A549 (cell line): ENCODE data around the gene PDK4. TPM values are rescaled to one million over a fixed set of nuclear protein-coding genes. Genes with fewer than 3 reads are reported as not detected.
A peak's percentile ranks its signal among the peaks of the same experiment; 100 is the strongest.

Source experiments
- ATAC-seq, 2 experiments: fragments of 200-7000 bp in 1 of 2; fragments of >200 bp in 1 of 2; cut with Nextera tagmentation in 1 of 2; cut with Tn5 transposase in 1 of 2; 3 replicates each; pipeline versions ENCODE4 v1.8.0 to v1.9.1; 2018 to 2020; ENCODE audit warnings: mild to moderate bottlenecking in 1 of 2, moderate library complexity in 1 of 2
- CTCF ChIA-PET: fragments of 300-600 bp; sonication (Branson Sonifier 250); formaldehyde crosslinking; extraction: SDS; loops from one replicate; lab custom pipeline; 2021; ENCODE audit warnings: antibody characterized with exemption, inconsistent platforms; lab: Yijun Ruan, JAX
- POLR2A ChIA-PET: fragments of 350-600 bp; formaldehyde crosslinking; extraction: SDS; loops from one replicate; lab custom pipeline; 2021; ENCODE audit warnings: antibody characterized with exemption, inconsistent platforms; lab: Yijun Ruan, JAX
- DNase-seq, 2 experiments: peaks; one replicate each; pipeline versions ENCODE4 v3.0.0 to v3.0.0-alpha.2; 2011 to 2016; ENCODE audit warnings: low read depth in 1 of 2, low spot score in 1 of 2
- FAIRE-seq: peaks from 2 replicates; lab custom pipeline; 2011; peaks lifted over from hg19 to GRCh38; lab: Jason Lieb, UNC
- H3K27ac ChIP-seq, 2 experiments: fragments of >200 bp; sonication (Bioruptor Twin); formaldehyde crosslinking; 3 replicates each; pipeline ENCODE4 v1.5.1; 2016 to 2017
- H3K4me1 ChIP-seq: fragments of >200 bp; sonication (Bioruptor Twin); formaldehyde crosslinking; 3 replicates; pipeline ENCODE4 v1.6.1; 2016
- H3K4me2 ChIP-seq: fragments of >200 bp; sonication (Bioruptor Twin); formaldehyde crosslinking; 3 replicates; pipeline ENCODE4 v1.6.1; 2016
- H3K4me3 ChIP-seq: fragments of >200 bp; sonication (Bioruptor Twin); formaldehyde crosslinking; 3 replicates; pipeline ENCODE4 v1.5.1; 2016
- H3K9me3 ChIP-seq: fragments of >200 bp; sonication (Bioruptor Twin); formaldehyde crosslinking; 3 replicates; pipeline ENCODE4 v1.6.1; 2016
- CEBPB ChIP-seq, 2 experiments: fragments of >200 bp in 1 of 2; sonication (Bioruptor Twin) in 1 of 2; formaldehyde crosslinking in 1 of 2; IDR thresholded peaks; 2 replicates each; pipeline ENCODE4 v1.6.1; 2012 to 2016
- EHF ChIP-seq: fragments of 250-450 bp; sonication (Bioruptor Pico); IDR thresholded peaks from 2 replicates; pipeline ENCODE4 v1.5.0; 2020; ENCODE audit warnings: mild to moderate bottlenecking
- ELK1 ChIP-seq: fragments of 150-350 bp; IDR thresholded peaks from 2 replicates; pipeline ENCODE4 v1.6.1; 2014; ENCODE audit warnings: low read depth, mild to moderate bottlenecking, low read length
- EP300 ChIP-seq, 2 experiments: fragments of >200 bp; sonication (Bioruptor Twin); formaldehyde crosslinking; IDR thresholded peaks; 2 replicates in 1 of 2; 3 replicates in 1 of 2; pipeline ENCODE4 v1.6.1; 2016 to 2017
- FOSB ChIP-seq: fragments of 250-450 bp; sonication (Bioruptor Pico); IDR thresholded peaks from 2 replicates; pipeline ENCODE4 v1.5.0; 2020; ENCODE audit warnings: mild to moderate bottlenecking, moderate library complexity
- HDAC2 ChIP-seq: fragments of 200-600 bp; sonication (generic); IDR thresholded peaks from 2 replicates; pipeline ENCODE4 v1.6.1; 2016
- HES2 ChIP-seq: fragments of >200 bp; sonication (Bioruptor Twin); formaldehyde crosslinking; IDR thresholded peaks from 2 replicates; pipeline ENCODE4 v1.6.1; 2016
- HOXA7 ChIP-seq: fragments of 250-450 bp; sonication (Bioruptor Pico); IDR thresholded peaks from 2 replicates; pipeline ENCODE4 v1.5.0; 2020; ENCODE audit warnings: mild to moderate bottlenecking, moderate library complexity
- HOXB13 ChIP-seq: fragments of 250-450 bp; sonication (Bioruptor Pico); IDR thresholded peaks from 2 replicates; pipeline ENCODE4 v1.5.0; 2020; ENCODE audit warnings: low read depth, mild to moderate bottlenecking, moderate library complexity
- JUNB ChIP-seq: fragments of >200 bp; sonication (Bioruptor Twin); formaldehyde crosslinking; IDR thresholded peaks from 2 replicates; pipeline ENCODE4 v1.6.1; 2016
- KDM1A ChIP-seq: fragments of 200-600 bp; sonication (generic); IDR thresholded peaks from 2 replicates; pipeline ENCODE4 v1.6.1; 2016; ENCODE audit warnings: low read depth, mild to moderate bottlenecking
- MYC ChIP-seq: IDR thresholded peaks from 2 replicates; pipeline ENCODE4 v1.6.1; 2012; ENCODE audit warnings: mild to moderate bottlenecking, inconsistent platforms, low read length, improper control_type of control experiment, borderline replicate concordance
- NFE2L2 ChIP-seq: fragments of 150-350 bp; conservative IDR thresholded peaks from 2 replicates; pipeline ENCODE4 v1.6.1; 2014; ENCODE audit warnings: low read length
- NPAS2 ChIP-seq: fragments of 250-450 bp; sonication (Bioruptor Pico); IDR thresholded peaks from 2 replicates; pipeline ENCODE4 v1.8.0; 2022; ENCODE audit warnings: mild to moderate bottlenecking, moderate library complexity, borderline replicate concordance
- PHF8 ChIP-seq: fragments of 200-600 bp; sonication (generic); IDR thresholded peaks from 2 replicates; pipeline ENCODE4 v1.6.1; 2016; ENCODE audit warnings: low read depth, mild to moderate bottlenecking, antibody characterized with exemption, moderate library complexity, borderline replicate concordance
- RNF2 ChIP-seq: fragments of 200-600 bp; sonication (generic); IDR thresholded peaks from 2 replicates; pipeline ENCODE4 v1.6.1; 2016; ENCODE audit warnings: low read depth, mild to moderate bottlenecking, antibody characterized with exemption, moderate library complexity, borderline replicate concordance
- ZNF302 ChIP-seq: fragments of 250-450 bp; sonication (Bioruptor Pico); IDR thresholded peaks from 2 replicates; pipeline ENCODE4 v1.9.0; 2021; ENCODE audit warnings: inconsistent platforms, mild to moderate bottlenecking, moderate library complexity
- WGBS: methylation state at CpG from one replicate; pipeline ENCODE4 v1.1.6; 2017; ENCODE audit errors: missing lambda C conversion rate; 5-methylcytosine and 5-hydroxymethylcytosine counted together
- polyA plus RNA-seq, 4 experiments: library from polyadenylated mRNA; depleted of rRNA in 3 of 4; stranded (reverse); fragments of >200 nt; fragmentation: RNase III in 1 of 4; extraction: RNeasy Plus Mini Kit Qiagen cat#74134 plus additional on column Dnase treatment in 1 of 4; gene quantifications; 2 replicates in 3 of 4; 3 replicates in 1 of 4; pipeline ENCODE4 v1.2.3, GENCODE V29; 2011 to 2017
- TF ChIP-seq, protein P1 (sequence below): fragments of >200 bp; sonication (Bioruptor Twin); formaldehyde crosslinking; IDR thresholded peaks from 3 replicates; pipeline ENCODE4 v1.6.1; 2016

PDK4 gene
- polyA plus RNA-seq, 2 of the 4 experiments (the other 2 are of a cell fraction), result 8.6 to 21.9 TPM

DNA sequence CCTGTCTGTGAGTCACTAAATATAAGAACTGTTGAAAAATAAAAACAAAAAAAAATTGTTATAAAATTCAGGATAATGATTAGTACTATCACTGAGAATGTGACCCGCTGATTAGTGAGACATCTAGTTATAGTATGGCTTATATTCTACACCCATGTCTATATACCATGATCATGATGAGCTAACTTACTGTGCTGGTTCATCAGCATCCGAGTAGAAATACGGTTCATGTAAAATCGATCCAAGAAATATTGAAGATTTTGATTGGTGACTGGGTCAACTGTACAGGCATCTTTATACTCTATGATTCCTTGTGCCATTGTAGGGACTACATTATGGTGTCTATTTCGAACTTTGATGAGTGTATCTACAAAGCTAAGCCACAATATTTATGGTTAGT lies 3.7 kb downstream of the PDK4 start:
- no peaks in the 10 kb centered on the region for H3K9me3 ChIP-seq
- no peak overlapping the region for H3K4me3 ChIP-seq
- DNase-seq, result no peak
- H3K27ac ChIP-seq, result no peak overlapping the region
- 72% methylated on average over 5 of the region's 5 CpGs for WGBS
- POLR2A ChIA-PET, result no interaction called here
- no peak for FAIRE-seq
- no peak for TF ChIP-seq ZNF302
- TF ChIP-seq EHF (CRISPR knock-in tag), result no peak
- CTCF ChIA-PET, result no interaction called here
- H3K4me2 ChIP-seq, result no peak overlapping the region
- no peak for ATAC-seq
- peaks cover 8% of the 10 kb centered on the region; the same call in 2 of the 3 replicates for H3K4me1 ChIP-seq

GRCh38 chr7:95590387-95591248 lies 5.7 kb downstream of the PDK4 start:
- FAIRE-seq, result peak; percentile 78
- TF ChIP-seq PHF8, result no peak
- TF ChIP-seq ELK1, result no peak
- no peak for TF ChIP-seq HES2
- TF ChIP-seq NPAS2 (CRISPR knock-in tag), result no peak
- TF ChIP-seq, protein P1, sequence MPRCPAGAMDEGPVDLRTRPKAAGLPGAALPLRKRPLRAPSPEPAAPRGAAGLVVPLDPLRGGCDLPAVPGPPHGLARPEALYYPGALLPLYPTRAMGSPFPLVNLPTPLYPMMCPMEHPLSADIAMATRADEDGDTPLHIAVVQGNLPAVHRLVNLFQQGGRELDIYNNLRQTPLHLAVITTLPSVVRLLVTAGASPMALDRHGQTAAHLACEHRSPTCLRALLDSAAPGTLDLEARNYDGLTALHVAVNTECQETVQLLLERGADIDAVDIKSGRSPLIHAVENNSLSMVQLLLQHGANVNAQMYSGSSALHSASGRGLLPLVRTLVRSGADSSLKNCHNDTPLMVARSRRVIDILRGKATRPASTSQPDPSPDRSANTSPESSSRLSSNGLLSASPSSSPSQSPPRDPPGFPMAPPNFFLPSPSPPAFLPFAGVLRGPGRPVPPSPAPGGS, result no peak
- TF ChIP-seq MYC, result no peak
- TF ChIP-seq CEBPB (IDR thresholded peaks at IDR 0.05), result peak; percentile 25 to 52; a peak in 2 of 4 replicates
- TF ChIP-seq NFE2L2, result no peak
- no peak for TF ChIP-seq KDM1A
- WGBS, result 36% methylated on average over 5 of the region's 5 CpGs
- ChIA-PET POLR2A (no interaction called here), CTCF (no interaction called here)
- Histone ChIP-seq H3K4me2 (peak overlapping the region; percentile 42), H3K27ac (no peak overlapping the region), H3K4me1 (peaks cover 8% of the 10 kb centered on the region; the same call in 2 of the 3 replicates), H3K4me3 (no peak overlapping the region), H3K9me3 (no peaks in the 10 kb centered on the region)
- DNase-seq, result no peak
- no peak for ATAC-seq

DNA sequence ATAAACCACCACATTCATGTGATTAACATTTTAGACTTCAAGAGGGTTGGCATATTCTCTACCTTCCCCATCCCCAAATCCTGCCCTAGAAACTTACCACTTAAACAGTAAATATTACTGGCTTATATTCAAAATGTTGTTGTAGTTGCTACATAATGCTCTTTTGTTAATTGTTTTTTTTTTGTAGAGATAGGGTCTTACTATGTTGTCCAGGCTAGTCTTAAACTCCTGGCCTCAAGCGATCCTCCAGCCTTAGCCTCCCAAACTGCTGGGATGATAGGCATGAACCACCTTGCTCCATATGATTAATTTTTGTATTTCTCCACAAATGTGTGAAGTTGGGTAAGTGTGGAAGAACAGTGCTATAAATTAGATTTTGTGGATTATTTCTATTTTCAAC lies 6.5 kb downstream of the PDK4 start:
- FAIRE-seq, result no peak
- TF ChIP-seq PHF8, result no peak
- TF ChIP-seq FOSB (CRISPR knock-in tag), result no peak
- TF ChIP-seq HOXA7 (CRISPR knock-in tag), result no peak
- no peak for TF ChIP-seq HOXB13 (CRISPR knock-in tag)
- no peak for TF ChIP-seq HDAC2
- TF ChIP-seq EP300 (IDR thresholded peaks at IDR 0.05), result no peak
- no peak for TF ChIP-seq RNF2
- TF ChIP-seq JUNB, result no peak
- ATAC-seq, result no peak
- CTCF ChIA-PET, result no interaction called here
- Histone ChIP-seq H3K27ac (no peak overlapping the region), H3K9me3 (no peaks in the 10 kb centered on the region), H3K4me3 (no peak overlapping the region), H3K4me1 (peaks cover 8% of the 10 kb centered on the region; the same call in 2 of the 3 replicates), H3K4me2 (no peak overlapping the region)
- POLR2A ChIA-PET, result no interaction called here
- DNase-seq, result no peak
- WGBS, result 91% methylated on average over 1 of the region's 1 CpG
